HepG2 (cell line): ENCODE data around the gene HYAL2. TPM values are rescaled to one million over a fixed set of nuclear protein-coding genes. Genes with fewer than 3 reads are reported as not detected.

Experiments used
- HBP1 ChIP-seq: IDR thresholded peaks from 2 replicates; pipeline ENCODE4 v1.6.1; 2016; ENCODE audit warnings: low read depth, control low read depth
- HES4 ChIP-seq: sonication (generic); formaldehyde crosslinking; IDR thresholded peaks from 2 replicates; pipeline ENCODE4 v1.9.0; 2021; ENCODE audit warnings: mild to moderate bottlenecking, missing genetic modification reagents, borderline replicate concordance
- HMG20A ChIP-seq: IDR thresholded peaks from 2 replicates; pipeline ENCODE4 v1.6.1; 2016; ENCODE audit warnings: borderline replicate concordance
- KDM5A ChIP-seq: fragments of 200-600 bp; sonication (generic); IDR thresholded peaks from 2 replicates; pipeline ENCODE4 v1.7.0; 2018; ENCODE audit warnings: antibody characterized with exemption, mild to moderate bottlenecking, low read length, borderline replicate concordance
- MLLT10 ChIP-seq: sonication (generic); formaldehyde crosslinking; IDR thresholded peaks from 2 replicates; pipeline ENCODE4 v1.4.0; 2020; ENCODE audit warnings: missing genetic modification reagents
- NFKB2 ChIP-seq: sonication (generic); formaldehyde crosslinking; IDR thresholded peaks from 2 replicates; pipeline ENCODE4 v1.4.0; 2020; ENCODE audit warnings: missing genetic modification reagents, borderline replicate concordance
- PITX1 ChIP-seq: sonication (generic); formaldehyde crosslinking; IDR thresholded peaks from 2 replicates; pipeline ENCODE4 v1.5.1; 2020; ENCODE audit warnings: mild to moderate bottlenecking, missing genetic modification reagents
- RFX3 ChIP-seq: IDR thresholded peaks from 2 replicates; pipeline ENCODE4 v1.6.1; 2016; ENCODE audit warnings: missing biosample characterization, missing genetic modification reagents
- SOX6 ChIP-seq, 2 experiments: fragments of 450-650 bp in 1 of 2; sonication (generic) in 1 of 2; formaldehyde crosslinking in 1 of 2; IDR thresholded peaks; 2 replicates each; pipeline versions ENCODE4 v1.4.0 to v1.6.1; 2017 to 2020; ENCODE audit warnings: antibody characterized with exemption in 1 of 2, mild to moderate bottlenecking in 1 of 2, missing genetic modification reagents in 1 of 2
- THRA ChIP-seq: sonication (generic); formaldehyde crosslinking; IDR thresholded peaks from 2 replicates; pipeline ENCODE4 v1.4.0; 2020; ENCODE audit warnings: missing genetic modification reagents, borderline replicate concordance
- TRAFD1 ChIP-seq: sonication (generic); formaldehyde crosslinking; IDR thresholded peaks from 2 replicates; pipeline ENCODE4 v1.5.1; 2020; ENCODE audit warnings: missing genetic modification reagents, mild to moderate bottlenecking, borderline replicate concordance
- ZBTB37 ChIP-seq: sonication (generic); formaldehyde crosslinking; IDR thresholded peaks from 2 replicates; pipeline ENCODE4 v1.4.0; 2020; ENCODE audit warnings: mild to moderate bottlenecking, missing genetic modification reagents
- ZBTB42 ChIP-seq: sonication (generic); formaldehyde crosslinking; IDR thresholded peaks from 2 replicates; pipeline ENCODE4 v1.5.0; 2020; ENCODE audit warnings: mild to moderate bottlenecking, missing genetic modification reagents
- ZHX1 ChIP-seq: sonication (generic); formaldehyde crosslinking; IDR thresholded peaks from 2 replicates; pipeline ENCODE4 v1.8.1; 2022; ENCODE audit warnings: low read depth, mild to moderate bottlenecking, missing genetic modification reagents
- ZNF18 ChIP-seq: sonication (generic); formaldehyde crosslinking; IDR thresholded peaks from 2 replicates; pipeline ENCODE4 v1.8.0; 2022; ENCODE audit warnings: mild to moderate bottlenecking, missing genetic modification reagents; ENCODE audit not compliant: insufficient replicate concordance
- ZNF333 ChIP-seq: sonication (generic); formaldehyde crosslinking; IDR thresholded peaks from 2 replicates; pipeline ENCODE4 v1.4.0; 2020; ENCODE audit warnings: mild to moderate bottlenecking, missing genetic modification reagents, borderline replicate concordance
- ZNF83 ChIP-seq: sonication (generic); formaldehyde crosslinking; IDR thresholded peaks from 2 replicates; pipeline ENCODE4 v1.4.0; 2020; ENCODE audit warnings: missing genetic modification reagents, mild to moderate bottlenecking, borderline replicate concordance
- polyA plus RNA-seq, 8 experiments: library from polyadenylated mRNA; depleted of rRNA in 3 of 8; stranded (reverse) in 7 of 8; unstranded in 1 of 8; fragments of >200 nt; fragmentation: Illumina TruSeq in 4 of 8; extraction: Trizol in 4 of 8; gene quantifications; 2 replicates each; pipeline versions ENCODE4 v1.2.1 to v1.2.3, GENCODE V29; 2011 to 2016; ENCODE audit warnings: low read depth in 4 of 8, missing spikeins in 1 of 8, mixed read lengths in 1 of 8; ENCODE audit not compliant: insufficient read depth in 1 of 8
- total RNA-seq, 5 experiments: library from RNA; depleted of rRNA; stranded (reverse); fragments of >200 nt; fragmentation: Illumina TruSeq; extraction: Trizol; gene quantifications; 2 replicates each; pipeline ENCODE4 v1.2.3, GENCODE V29; 2016; ENCODE audit warnings: low read depth in 1 of 5

HYAL2 gene
- total and polyA plus RNA-seq, 2 of the 13 experiments (the other 11 are each of a cell fraction or from before 2014, with no cell fraction given): 76.2 to 102 TPM

- TF ChIP-seq ZHX1 (peak; percentile 77), THRA (peak; percentile 92; the same call in 1 of the 2 replicates), ZNF18 (no peak), PITX1 (CRISPR knock-in tag) (peak; percentile 58), HMG20A (CRISPR knock-in tag) (no peak), ZBTB37 (CRISPR knock-in tag) (no peak), RFX3 (CRISPR knock-in tag) (no peak), KDM5A (peak; percentile 55; the same call in 1 of the 2 replicates), MLLT10 (no peak), ZBTB42 (CRISPR knock-in tag) (no peak), SOX6 (IDR thresholded peaks at IDR 0.05) (no peak), SOX6 (CRISPR knock-in tag; IDR thresholded peaks at IDR 0.05) (peak; percentile 74), ZNF83 (CRISPR knock-in tag) (no peak), HBP1 (CRISPR knock-in tag) (0 out of 2 replicates have a peak, but pooled peaks have one; percentile 18), NFKB2 (CRISPR knock-in tag) (0 out of 2 replicates have a peak, but pooled peaks have one; percentile 8), HES4 (CRISPR knock-in tag) (0 out of 2 replicates have a peak, but pooled peaks have one; percentile 44), ZNF333 (CRISPR knock-in tag) (no peak), TRAFD1 (0 out of 2 replicates have a peak, but pooled peaks have one; percentile 3)
Observed at GRCh38 chr3:50321336-50322114, 1.0 kb downstream of the HYAL2 start (continued).
